K562 (cell line): Measurements from ENCODE around the gene NRTN. TPM values are rescaled to one million over a fixed set of nuclear protein-coding genes. Genes with fewer than 3 reads are reported as not detected.

Experiments used
- BCOR ChIP-seq: fragments of 450-650 bp; IDR thresholded peaks from 2 replicates; pipeline ENCODE4 v1.6.1; 2016
- BHLHE40 ChIP-seq: IDR thresholded peaks from 2 replicates; pipeline ENCODE4 v1.6.1; 2011; ENCODE audit warnings: low read length, improper control_type of control experiment
- CBFB ChIP-seq: sonication (generic); formaldehyde crosslinking; IDR thresholded peaks from 2 replicates; pipeline ENCODE4 v1.4.0; 2020; ENCODE audit warnings: mild to moderate bottlenecking, missing genetic modification reagents
- CREM ChIP-seq: IDR thresholded peaks from 2 replicates; pipeline ENCODE4 v1.6.1; 2014; ENCODE audit warnings: antibody characterized with exemption, low read depth
- E2F6 ChIP-seq, 2 experiments: IDR thresholded peaks; 2 replicates each; pipeline ENCODE4 v1.6.1; 2011; ENCODE audit warnings: borderline replicate concordance in 1 of 2, control low read depth in 1 of 2, low read depth in 1 of 2, low read length in 1 of 2, mild to moderate bottlenecking in 1 of 2, mixed read lengths in 1 of 2, moderate library complexity in 1 of 2; ENCODE audit not compliant: insufficient read depth in 1 of 2, insufficient read length in 1 of 2, poor library complexity in 1 of 2, severe bottlenecking in 1 of 2; ENCODE audit errors: extremely low read depth in 1 of 2
- IRF9 ChIP-seq: fragments of 450-650 bp; IDR thresholded peaks from 2 replicates; pipeline ENCODE4 v1.6.1; 2016; ENCODE audit warnings: missing biosample characterization, missing genetic modification characterization
- MAX ChIP-seq: sonication (generic); formaldehyde crosslinking; IDR thresholded peaks from 2 replicates; pipeline ENCODE4 v1.9.0; 2022; ENCODE audit warnings: mild to moderate bottlenecking, missing genetic modification reagents
- MGA ChIP-seq: fragments of 450-650 bp; IDR thresholded peaks from 2 replicates; pipeline ENCODE4 v1.6.1; 2016; ENCODE audit warnings: mild to moderate bottlenecking, moderate library complexity
- THRB ChIP-seq: fragments of 450-650 bp; formaldehyde crosslinking; conservative IDR thresholded peaks from 2 replicates; pipeline ENCODE4 v1.4.0; 2022; ENCODE audit warnings: mild to moderate bottlenecking, missing genetic modification characterization
- polyA plus RNA-seq, 8 experiments: library from polyadenylated mRNA; depleted of rRNA in 4 of 8; stranded (reverse) in 5 of 8; unstranded in 3 of 8; fragments of >200 nt; fragmentation: Nextera tagmentation in 2 of 8; fragmentation: Illumina TruSeq in 1 of 8; extraction: Ambion mirVana in 2 of 8; extraction: Trizol in 1 of 8; gene quantifications; 2 replicates each; pipeline versions ENCODE4 v1.2.1 to v1.2.3, GENCODE V29; 2011 to 2014; ENCODE audit warnings: inconsistent platforms in 1 of 8, missing spikeins in 1 of 8
- total RNA-seq, 7 experiments: library from RNA; depleted of rRNA in 6 of 7; stranded (reverse); fragments of >200 nt in 6 of 7; fragmentation: Illumina TruSeq in 2 of 7; extraction: Trizol in 2 of 7; gene quantifications; 2 replicates each; pipeline versions ENCODE4 v1.2.1 to v1.2.3, GENCODE V29; 2011 to 2021; ENCODE audit warnings: low replicate concordance in 1 of 7

NRTN gene
- total and polyA plus RNA-seq, 9 of the 15 experiments (the other 6 are each of a cell fraction or from before 2014, with no cell fraction given) = 0.62 to 8.1 (median 1.6) TPM; not detected in 2

- TF ChIP-seq MGA (peak; percentile 41; the same call in 1 of the 2 replicates), CREM (0 out of 2 replicates have a peak, but pooled peaks have one; percentile 39), BCOR (peak; percentile 12; the same call in 1 of the 2 replicates), THRB (CRISPR knock-in tag) (no peak), CBFB (CRISPR knock-in tag) (no peak), IRF9 (tag) (no peak), BHLHE40 (0 out of 2 replicates have a peak, but pooled peaks have one; percentile 10), MAX (peak; percentile 73), E2F6 (IDR thresholded peaks at IDR 0.05; ENCODE audit: borderline replicate concordance in 1 of 2, extremely low read depth in 1 of 2, insufficient read depth in 1 of 2, insufficient read length in 1 of 2, low read depth in 1 of 2, low read length in 1 of 2, poor library complexity in 1 of 2, severe bottlenecking in 1 of 2) (peak in 1 of 2 experiments; percentile 20)
These were observed 2.9 kb upstream of the NRTN start (continued) for GRCh38 chr19:5801796-5802619.
